ENCODE results near the gene PGP. TPM values are rescaled to one million over a fixed set of nuclear protein-coding genes. Genes with fewer than 3 reads are reported as not detected.
"Not testable (repeated sequence)": the region's sequence is repeated elsewhere in the genome, so short reads cannot be mapped to it uniquely, and the experiment has no call there.

PGP gene
- total RNA-seq, 2 experiments from 2014 or later: 11.5 to 15.0 TPM

- CTCF ChIA-PET: interaction anchor here (0.6 to 0.7 kb wide), 2 partner anchors 8 to 198 kb away, joined by 3 read pairs; partner anchors contain the start of gene TSC2
- POLR2A ChIA-PET: interaction anchor here (1.0 kb wide), 1 partner anchor 13 kb away, joined by 3 read pairs; no protein-coding TSS in a partner anchor
- no peak for DNase-seq
- intact Hi-C loops (cut with DNase I, micrococcal nuclease): no loop called here
- no peak for ATAC-seq
- Mint-ChIP-seq H3K36me3 (ENCODE audit: low read depth) (peaks cover 19% of the 10 kb centered on the region), H3K27ac (no peak overlapping the region), H3K4me3 (no peak overlapping the region), H3K27me3 (no peaks in the 10 kb centered on the region), H3K4me1 (peaks cover 2% of the 10 kb centered on the region), H3K9me3 (ENCODE audit: low read depth) (no peaks in the 10 kb centered on the region)
Measured at GRCh38 chr16:2246301-2246885, 31.8 kb upstream of the PGP start.

GRCh38 chr16:2244926-2245795 is 30.5 kb upstream of the PGP start:
- POLR2A ChIA-PET: no interaction called here
- no peak for DNase-seq
- ATAC-seq: no peak
- Mint-ChIP-seq H3K36me3 (ENCODE audit: low read depth) (peaks cover 15% of the 10 kb centered on the region), H3K4me3 (no peak overlapping the region), H3K27me3 (no peaks in the 10 kb centered on the region), H3K27ac (no peak overlapping the region), H3K9me3 (ENCODE audit: low read depth) (no peaks in the 10 kb centered on the region), H3K4me1 (no peaks in the 10 kb centered on the region)
- CTCF ChIA-PET: no interaction called here
- intact Hi-C loops (cut with DNase I, micrococcal nuclease): no loop called here

- Mint-ChIP-seq H3K27ac (no peak overlapping the region), H3K27me3 (no peaks in the 10 kb centered on the region), H3K9me3 (ENCODE audit: low read depth) (no peaks in the 10 kb centered on the region), H3K4me1 (no peaks in the 10 kb centered on the region), H3K36me3 (ENCODE audit: low read depth) (peaks cover 15% of the 10 kb centered on the region), H3K4me3 (no peak overlapping the region)
- ATAC-seq: no peak
- no peak for DNase-seq
- intact Hi-C loops (cut with DNase I, micrococcal nuclease): no loop called here
- ChIA-PET CTCF (no interaction called here), POLR2A (no interaction called here)
Measured at GRCh38 chr16:2244301-2244700, 29.7 kb upstream of the PGP start.

DNA sequence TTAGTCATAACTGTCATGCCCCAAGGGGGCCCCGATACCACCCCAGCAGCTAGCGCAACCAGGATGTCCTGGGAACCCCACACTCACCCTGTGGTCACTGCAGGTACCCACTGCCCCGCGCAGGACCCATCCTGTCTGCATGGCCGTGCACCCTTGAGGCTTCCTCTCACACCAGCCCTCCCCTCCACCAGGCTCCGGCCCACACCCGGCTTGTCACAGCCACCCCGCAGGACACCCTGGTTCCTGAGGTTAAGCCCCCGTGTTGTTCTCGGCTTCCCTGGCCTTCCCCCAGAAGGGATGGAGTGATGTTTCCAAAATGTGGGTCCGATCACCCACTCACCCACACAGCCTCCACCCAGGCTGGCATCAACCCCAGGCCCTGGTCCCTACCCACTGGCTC is 29.1 kb upstream of the PGP start:
- Mint-ChIP-seq H3K9me3 (ENCODE audit: low read depth) (no peaks in the 10 kb centered on the region), H3K36me3 (ENCODE audit: low read depth) (peaks cover 15% of the 10 kb centered on the region), H3K27me3 (no peaks in the 10 kb centered on the region), H3K4me1 (no peaks in the 10 kb centered on the region), H3K27ac (no peak overlapping the region), H3K4me3 (no peak overlapping the region)
- DNase-seq (no peak), ATAC-seq (no peak)
- intact Hi-C loops (cut with DNase I, micrococcal nuclease): no loop called here
- POLR2A ChIA-PET: no interaction called here
- CTCF ChIA-PET: interaction anchor here (1.0 kb wide), 1 partner anchor 49 kb away, joined by 3 read pairs; no protein-coding TSS in a partner anchor

- Mint-ChIP-seq H3K4me3 (no peak overlapping the region), H3K9me3 (ENCODE audit: low read depth) (no peaks in the 10 kb centered on the region), H3K4me1 (no peaks in the 10 kb centered on the region), H3K36me3 (ENCODE audit: low read depth) (peaks cover 10% of the 10 kb centered on the region), H3K27me3 (no peaks in the 10 kb centered on the region), H3K27ac (no peak overlapping the region)
- no peak for ATAC-seq
- POLR2A ChIA-PET: interaction anchor here (0.6 kb wide), 1 partner anchor 21 kb away, joined by 3 read pairs; no protein-coding TSS in a partner anchor
- intact Hi-C loops (cut with DNase I, micrococcal nuclease): no loop called here
- DNase-seq: no peak
- CTCF ChIA-PET: interaction anchor here (1.0 kb wide), 1 partner anchor 49 kb away, joined by 3 read pairs; no protein-coding TSS in a partner anchor
Measured at GRCh38 chr16:2243031-2243528, 28.4 kb upstream of the PGP start.

- intact Hi-C loops (cut with DNase I, micrococcal nuclease): no loop called here
- no peak overlapping the region for H3K27ac Mint-ChIP-seq
- DNase-seq: no peak
- H3K4me3 Mint-ChIP-seq: no peak overlapping the region
- no peaks in the 10 kb centered on the region for H3K4me1 Mint-ChIP-seq
- ChIA-PET CTCF (interaction anchor here (1.0 kb wide), 1 partner anchor 48 kb away, joined by 3 read pairs; no protein-coding TSS in a partner anchor), POLR2A (interaction anchor here (0.6 to 1.0 kb wide), 2 partner anchors 9 to 20 kb away, joined by 3 read pairs; no protein-coding TSS in a partner anchor)
- no peaks in the 10 kb centered on the region for H3K9me3 Mint-ChIP-seq (ENCODE audit: low read depth)
- peaks cover 8% of the 10 kb centered on the region for H3K36me3 Mint-ChIP-seq (ENCODE audit: low read depth)
- ATAC-seq: no peak
- no peaks in the 10 kb centered on the region for H3K27me3 Mint-ChIP-seq
Measured at GRCh38 chr16:2242598-2242997, 28.0 kb upstream of the PGP start.

GRCh38 chr16:2240331-2240730 is 25.7 kb upstream of the PGP start:
- H3K36me3 Mint-ChIP-seq (ENCODE audit: low read depth); POLR2A ChIA-PET; ATAC-seq; H3K27me3 Mint-ChIP-seq; H3K27ac Mint-ChIP-seq; H3K4me1 Mint-ChIP-seq; H3K4me3 Mint-ChIP-seq; intact Hi-C loops (cut with DNase I, micrococcal nuclease); H3K9me3 Mint-ChIP-seq (ENCODE audit: low read depth); DNase-seq; CTCF ChIA-PET: not testable (repeated sequence)

- ATAC-seq (no peak), DNase-seq (no peak)
- intact Hi-C loops (cut with DNase I, micrococcal nuclease): no loop called here
- Mint-ChIP-seq H3K9me3 (ENCODE audit: low read depth) (no peaks in the 10 kb centered on the region), H3K27me3 (peaks cover 2% of the 10 kb centered on the region), H3K4me3 (no peak overlapping the region), H3K36me3 (ENCODE audit: low read depth) (peaks cover 12% of the 10 kb centered on the region), H3K4me1 (peaks cover 2% of the 10 kb centered on the region), H3K27ac (no peak overlapping the region)
- CTCF ChIA-PET: interaction anchor here (0.6 kb wide), 1 partner anchor 8 kb away, joined by 3 read pairs; no protein-coding TSS in a partner anchor
- POLR2A ChIA-PET: interaction anchor here (0.6 kb wide), 1 partner anchor 182 kb away, joined by 3 read pairs; no protein-coding TSS in a partner anchor
Measured at GRCh38 chr16:2238838-2239675, 24.4 kb upstream of the PGP start.

DNA sequence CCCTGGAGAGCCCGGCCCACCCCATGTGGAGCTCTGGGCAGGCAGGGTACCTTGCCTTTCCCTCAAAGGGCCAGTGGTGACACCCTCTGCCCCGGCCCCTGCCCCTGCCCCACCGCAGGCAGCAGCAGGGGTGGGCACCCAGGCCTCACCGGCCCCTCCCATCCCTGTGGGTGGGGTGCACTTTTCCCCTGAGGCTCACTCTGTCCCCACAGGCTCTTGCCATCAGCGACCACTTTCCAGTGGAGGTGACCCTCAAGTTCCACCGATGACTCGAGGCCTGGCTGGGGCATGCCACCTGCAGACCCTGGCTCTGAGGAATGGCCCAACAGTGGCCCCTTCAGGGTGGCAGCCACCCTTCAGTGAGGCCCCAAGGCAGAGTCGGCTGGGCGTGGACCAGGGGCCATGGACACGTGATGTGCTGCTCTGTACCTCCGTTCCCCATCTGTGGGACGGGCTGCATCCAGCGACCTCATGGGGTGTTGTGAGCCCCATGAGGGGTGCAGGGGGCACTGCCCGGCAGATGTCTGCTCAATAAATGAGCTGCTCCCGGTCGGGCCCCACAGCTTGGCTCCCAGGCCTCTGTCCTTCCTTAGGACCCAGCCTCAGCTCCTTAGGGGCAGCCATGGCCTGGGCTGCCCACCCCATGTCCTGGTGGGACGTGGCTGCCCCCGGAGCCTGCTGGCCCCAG is 23.7 kb upstream of the PGP start:
- DNase-seq (no peak), ATAC-seq (no peak)
- Mint-ChIP-seq H3K27me3 (peaks cover 2% of the 10 kb centered on the region), H3K36me3 (ENCODE audit: low read depth) (peaks cover 13% of the 10 kb centered on the region), H3K4me3 (no peak overlapping the region), H3K4me1 (peaks cover 2% of the 10 kb centered on the region), H3K9me3 (ENCODE audit: low read depth) (no peaks in the 10 kb centered on the region), H3K27ac (no peak overlapping the region)
- ChIA-PET CTCF (interaction anchor here (0.6 kb wide), 1 partner anchor 9 kb away, joined by 3 read pairs; no protein-coding TSS in a partner anchor), POLR2A (interaction anchor here (0.6 kb wide), 1 partner anchor 183 kb away, joined by 3 read pairs; no protein-coding TSS in a partner anchor)
- intact Hi-C loops (cut with DNase I, micrococcal nuclease): no loop called here

DNA sequence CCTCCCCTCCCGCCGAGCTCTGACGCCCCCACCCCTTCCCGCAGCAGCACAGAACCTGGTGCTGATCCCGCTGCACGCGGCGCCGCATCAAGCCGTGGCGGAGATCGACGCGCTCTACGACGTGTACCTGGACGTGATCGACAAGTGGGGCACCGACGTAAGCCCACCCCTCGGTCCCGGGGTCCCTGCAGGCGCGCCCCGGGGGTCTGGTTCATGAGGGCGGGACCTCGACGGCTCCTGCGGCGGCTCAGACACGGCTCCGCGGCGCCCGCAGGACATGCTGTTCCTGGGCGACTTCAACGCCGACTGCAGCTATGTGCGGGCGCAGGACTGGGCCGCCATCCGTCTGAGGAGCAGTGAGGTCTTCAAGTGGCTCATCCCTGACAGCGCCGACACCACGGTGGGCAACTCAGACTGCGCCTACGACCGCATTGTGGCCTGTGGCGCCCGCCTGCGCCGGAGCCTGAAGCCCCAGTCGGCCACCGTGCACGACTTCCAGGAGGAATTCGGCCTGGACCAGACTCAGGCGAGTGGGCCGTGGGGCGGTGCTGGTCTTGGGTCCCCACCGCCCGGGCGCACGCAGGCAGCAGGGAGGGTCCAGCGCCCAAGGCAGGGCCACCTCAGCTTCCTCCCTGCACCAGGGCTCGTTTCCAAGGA is 23.0 kb upstream of the PGP start:
- Mint-ChIP-seq H3K4me3 (no peak overlapping the region), H3K36me3 (ENCODE audit: low read depth) (peaks cover 13% of the 10 kb centered on the region), H3K27ac (no peak overlapping the region), H3K27me3 (peaks cover 2% of the 10 kb centered on the region), H3K4me1 (peaks cover 2% of the 10 kb centered on the region), H3K9me3 (ENCODE audit: low read depth) (no peaks in the 10 kb centered on the region)
- ChIA-PET CTCF (no interaction called here), POLR2A (no interaction called here)
- DNase-seq (no peak), ATAC-seq (no peak)
- intact Hi-C loops (cut with DNase I, micrococcal nuclease): no loop called here

Data from activated CD4-positive, alpha-beta T cell treated with anti-CD3 and anti-CD28 coated beads for 36 hours (primary cell).